Activated CD8-positive, alpha-beta memory T cell treated with anti-CD3 and anti-CD28 coated beads, Interleukin-2, amount 50 U/mL, for 24 hours (primary cell): ENCODE results near the gene SHISA9.

ENCODE experiments used
- DNase-seq: peaks from one replicate; pipeline ENCODE4 v3.0.0-alpha.2; 2020; ENCODE audit errors: extremely low read depth

Gene SHISA9

DNA sequence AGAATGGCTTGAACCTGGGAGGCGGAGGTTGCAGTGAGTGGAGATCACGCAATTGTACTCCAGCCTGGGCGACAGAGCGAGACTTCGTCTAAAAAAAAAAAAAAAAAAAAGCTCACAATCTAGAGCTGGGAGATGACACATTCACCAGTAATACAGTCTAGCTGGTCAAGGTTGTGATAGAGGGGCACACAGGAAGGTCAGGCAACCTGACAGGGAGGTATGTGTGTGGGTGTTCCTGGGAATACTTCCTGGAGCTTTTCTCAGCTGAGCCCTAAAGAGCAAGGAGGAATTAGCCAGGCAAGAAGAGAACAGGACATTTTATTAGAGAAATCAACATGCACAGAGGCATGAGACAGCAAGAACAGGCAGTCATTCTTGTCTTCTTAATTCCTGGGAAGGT is 216.7 kb downstream of the SHISA9 start:
- no peak for DNase-seq

- DNase-seq: no peak
Measured at GRCh38 chr16:13120091-13120490, 218.7 kb downstream of the SHISA9 start.

DNA sequence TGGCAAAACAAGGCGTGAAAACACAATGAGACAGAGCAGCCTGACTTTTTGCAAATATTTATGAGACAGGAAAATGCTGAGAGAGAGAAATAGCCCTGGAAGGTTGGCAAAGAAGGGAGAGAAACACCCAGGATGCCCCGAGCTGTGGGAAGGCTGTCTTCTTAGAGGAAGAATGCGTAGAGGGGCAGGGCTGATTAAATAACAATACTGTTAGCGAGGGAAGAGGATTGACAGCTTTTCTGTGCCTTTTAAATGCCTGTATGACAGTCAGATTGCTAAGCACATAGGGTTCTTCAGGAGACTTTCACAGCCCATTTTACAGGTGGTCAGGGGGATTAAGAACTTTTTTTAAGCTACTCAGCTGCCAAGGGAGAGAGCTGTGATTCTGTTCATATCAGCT is 219.2 kb downstream of the SHISA9 start:
- DNase-seq: no peak

- DNase-seq: no peak
Measured at GRCh38 chr16:13123991-13124390, 222.6 kb downstream of the SHISA9 start.

GRCh38 chr16:13127144-13127543 is 225.7 kb downstream of the SHISA9 start:
- DNase-seq: no peak

DNA sequence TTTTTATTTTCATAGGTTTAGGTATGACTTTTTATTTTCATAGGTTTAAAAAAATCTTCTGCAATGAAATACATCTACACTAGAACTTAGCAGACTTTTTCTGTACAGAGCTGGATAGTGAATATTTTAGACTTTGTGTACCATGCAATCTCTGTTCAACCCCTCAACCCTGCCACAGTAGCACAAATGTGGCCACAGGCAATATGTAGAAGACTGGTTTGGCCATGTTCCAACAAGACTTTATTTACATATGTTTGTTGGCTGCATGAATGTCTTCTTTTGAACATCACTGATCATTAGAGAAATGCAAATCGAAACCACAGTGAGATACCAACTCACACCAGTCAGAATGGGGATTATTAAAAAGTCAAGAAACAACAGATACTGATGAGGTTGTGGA is 229.2 kb downstream of the SHISA9 start:
- no peak for DNase-seq

DNA sequence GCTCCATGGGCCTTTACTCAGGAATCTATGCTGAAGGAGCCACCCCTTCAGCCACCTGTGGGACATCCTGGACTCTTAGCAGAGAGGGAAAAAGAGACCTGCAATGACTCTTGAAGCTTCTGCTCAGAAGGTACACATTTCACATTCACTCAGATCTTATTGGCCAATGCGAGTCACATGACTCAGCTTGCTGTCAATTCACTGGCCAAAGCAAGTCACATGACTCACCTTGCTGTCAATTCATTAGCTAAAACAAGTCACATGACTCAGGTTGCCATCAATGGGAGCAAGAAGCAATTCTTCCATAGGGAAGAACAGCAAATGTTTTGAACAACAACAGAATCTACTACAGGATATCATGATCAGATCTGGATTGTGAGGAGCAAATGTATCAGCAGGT is 233.4 kb downstream of the SHISA9 start:
- no peak for DNase-seq

GRCh38 chr16:13136901-13137300 is 235.5 kb downstream of the SHISA9 start:
- DNase-seq: no peak

DNA sequence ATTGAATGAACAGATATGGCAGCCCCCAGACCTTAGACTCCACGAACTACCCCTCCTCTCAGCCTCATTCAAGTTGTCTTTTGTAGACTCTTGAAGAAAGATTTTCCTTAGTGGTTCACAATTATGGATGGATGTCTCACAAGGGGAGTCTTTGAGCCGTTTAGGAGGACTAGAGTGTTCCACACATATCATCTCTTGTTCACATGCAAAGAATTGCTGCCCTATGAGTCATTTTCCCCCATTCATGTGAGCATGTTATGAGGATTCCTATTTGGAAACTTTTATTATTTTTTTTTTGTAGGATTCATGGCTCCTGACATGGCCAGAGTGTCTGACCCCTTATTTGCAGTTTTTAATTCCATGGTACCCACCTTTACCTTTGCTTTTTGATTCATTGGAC is 237.1 kb downstream of the SHISA9 start:
- no peak for DNase-seq

- DNase-seq: no peak
Measured at GRCh38 chr16:13139661-13140241, 238.4 kb downstream of the SHISA9 start.

GRCh38 chr16:13143551-13143950 is 242.2 kb downstream of the SHISA9 start:
- DNase-seq: no peak

DNA sequence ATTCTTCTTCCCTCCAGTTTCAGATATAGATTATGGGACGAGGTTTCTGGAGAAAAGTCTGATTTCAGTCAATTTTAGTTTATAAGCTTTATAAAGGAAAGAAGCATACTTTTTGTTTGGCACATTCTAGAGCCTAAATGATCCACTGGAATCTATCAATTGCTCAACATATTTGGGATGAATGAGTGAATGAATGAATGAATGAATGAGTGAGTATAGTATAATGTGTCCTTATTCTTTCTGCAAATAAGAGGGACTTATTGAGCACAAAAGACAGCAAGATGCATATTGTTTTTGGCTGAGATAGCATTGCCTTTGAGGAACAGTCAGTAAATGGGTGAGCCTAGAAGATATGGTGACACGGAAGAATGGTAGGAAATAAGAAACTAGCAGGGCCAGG is 245.4 kb downstream of the SHISA9 start:
- DNase-seq: no peak

GRCh38 chr16:13148294-13148693 is 246.9 kb downstream of the SHISA9 start:
- no peak for DNase-seq

- no peak for DNase-seq
Measured at GRCh38 chr16:13148836-13149235, 247.4 kb downstream of the SHISA9 start.

- no peak for DNase-seq
Measured at GRCh38 chr16:13150181-13150885, 248.9 kb downstream of the SHISA9 start.

GRCh38 chr16:13153696-13154095 is 252.3 kb downstream of the SHISA9 start:
- no peak for DNase-seq

DNA sequence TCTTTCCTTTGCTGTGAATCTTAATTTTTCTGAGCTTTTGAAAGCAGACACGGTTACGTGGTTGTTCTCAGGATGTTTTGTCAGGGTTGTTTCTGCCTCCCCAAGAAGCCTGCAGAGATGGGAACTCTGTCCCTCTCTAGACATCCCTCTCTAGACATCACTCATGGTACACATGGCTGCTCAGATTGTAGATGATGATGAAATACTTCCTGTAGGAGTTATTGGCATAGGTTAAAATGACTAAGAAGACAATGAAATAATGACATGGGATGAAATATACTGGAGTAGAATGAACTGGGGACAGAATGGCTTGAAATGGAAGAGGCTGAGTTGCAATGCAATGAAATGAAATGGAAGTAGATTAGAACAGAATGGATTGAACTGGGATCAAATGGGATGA is 253.4 kb downstream of the SHISA9 start:
- DNase-seq: no peak

- DNase-seq: no peak
Measured at GRCh38 chr16:13155377-13155776, 254.0 kb downstream of the SHISA9 start.

DNA sequence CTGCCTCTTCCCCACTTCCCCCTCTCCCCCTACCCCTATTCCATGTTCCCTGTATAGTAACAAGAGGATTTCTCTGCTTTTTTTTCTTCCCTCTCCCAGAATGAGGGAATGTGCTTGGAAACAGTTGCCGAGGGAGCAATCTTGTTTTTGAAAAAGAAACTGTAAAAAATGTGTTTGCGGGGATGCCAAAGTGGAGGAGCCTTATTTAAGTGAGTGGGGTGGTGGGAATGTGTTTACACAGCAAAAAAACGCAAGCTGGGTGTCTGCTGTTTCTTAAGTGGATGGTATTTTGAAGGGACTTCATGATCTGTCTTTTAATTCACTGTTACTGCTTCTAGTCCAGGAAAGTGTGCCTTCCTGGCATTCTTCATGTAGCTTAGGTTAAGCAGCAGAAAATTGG is 254.4 kb downstream of the SHISA9 start:
- DNase-seq: no peak

DNA sequence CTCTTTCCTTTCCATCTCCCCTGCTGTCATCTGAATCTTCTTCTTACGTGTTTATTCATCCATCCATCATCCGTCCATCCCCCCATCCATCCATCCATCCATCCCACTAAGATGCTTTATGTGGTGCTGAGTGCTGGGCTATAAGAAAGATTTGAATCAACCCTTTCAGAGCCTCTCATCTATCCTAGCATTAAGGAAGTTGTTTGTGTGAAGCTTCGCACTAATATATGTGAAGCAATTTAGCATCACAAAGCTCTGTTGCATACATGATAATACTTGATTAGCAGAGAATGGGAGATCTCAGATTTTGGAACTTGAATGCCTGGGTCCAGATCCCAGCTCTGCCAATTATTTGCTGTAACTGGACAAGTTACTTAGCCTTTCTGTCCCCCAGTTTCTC is 255.7 kb downstream of the SHISA9 start:
- no peak for DNase-seq

DNA sequence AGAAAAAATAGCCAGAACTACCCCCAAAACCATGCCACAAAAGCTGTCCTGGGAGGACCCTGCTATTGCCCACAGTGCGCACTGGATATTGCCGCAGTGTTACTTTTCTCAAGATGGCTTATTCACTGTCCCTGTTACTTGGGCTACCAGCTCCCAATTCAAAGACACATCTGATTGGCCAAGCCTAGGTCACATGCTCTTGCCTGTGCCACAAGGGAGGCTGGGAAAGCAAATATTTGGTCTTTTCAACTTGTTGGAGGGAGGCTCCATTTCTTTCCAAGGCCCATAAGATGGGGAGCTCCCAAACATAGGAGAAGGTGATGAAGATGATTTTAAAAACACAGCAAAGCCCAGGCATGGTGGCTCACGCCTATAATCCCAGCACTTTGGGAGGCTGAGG is 257.0 kb downstream of the SHISA9 start:
- no peak for DNase-seq

- no peak for DNase-seq
Measured at GRCh38 chr16:13165024-13165423, 263.6 kb downstream of the SHISA9 start.

- DNase-seq: no peak
Measured at GRCh38 chr16:13168091-13168572, 266.7 kb downstream of the SHISA9 start.

DNA sequence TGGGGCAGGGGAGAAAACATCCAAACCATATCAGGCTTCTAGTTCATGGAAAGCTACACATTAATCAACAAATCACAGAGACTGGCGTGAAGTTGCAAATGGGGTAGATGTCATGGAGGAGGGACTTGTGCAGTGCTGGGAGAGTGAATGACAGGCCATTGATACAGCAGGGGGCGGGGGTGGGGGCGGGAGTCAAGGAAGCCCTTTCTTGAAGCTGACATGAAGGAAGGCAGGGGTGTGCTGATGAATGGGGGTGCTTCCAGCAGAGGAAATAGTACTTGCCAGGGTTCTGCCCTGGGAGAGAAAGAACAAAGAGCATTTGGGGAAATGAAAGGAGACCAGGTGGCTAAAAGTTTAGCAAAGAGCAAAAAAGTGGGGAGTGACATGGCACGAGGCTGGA is 269.9 kb downstream of the SHISA9 start:
- no peak for DNase-seq
